DMS153 (cell line): ENCODE measurements around the gene PHOSPHO1.
"Not testable (repeated sequence)": the region's sequence is repeated elsewhere in the genome, so short reads cannot be mapped to it uniquely, and the experiment has no call there.

Experiments
- DNase-seq: peaks from one replicate; lab custom pipeline; 2025; lab: John Stamatoyannopoulos, UW

PHOSPHO1 gene, protein sequence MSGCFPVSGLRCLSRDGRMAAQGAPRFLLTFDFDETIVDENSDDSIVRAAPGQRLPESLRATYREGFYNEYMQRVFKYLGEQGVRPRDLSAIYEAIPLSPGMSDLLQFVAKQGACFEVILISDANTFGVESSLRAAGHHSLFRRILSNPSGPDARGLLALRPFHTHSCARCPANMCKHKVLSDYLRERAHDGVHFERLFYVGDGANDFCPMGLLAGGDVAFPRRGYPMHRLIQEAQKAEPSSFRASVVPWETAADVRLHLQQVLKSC

GRCh38 chr17:49230636-49231562 is at the start of gene PHOSPHO1:
Gene PHOSPHO1 (minus strand): TSS chr17:49230787. CDS start chr17:49226691, 4,096 bp downstream.
- peak; percentile 28 for DNase-seq

GRCh38 chr17:49280061-49280460 is 49.5 kb upstream of the PHOSPHO1 start:
- DNase-seq = no peak

- DNase-seq = not testable (repeated sequence)
These were observed 48.9 kb upstream of the PHOSPHO1 start for GRCh38 chr17:49279263-49280015.

DNA sequence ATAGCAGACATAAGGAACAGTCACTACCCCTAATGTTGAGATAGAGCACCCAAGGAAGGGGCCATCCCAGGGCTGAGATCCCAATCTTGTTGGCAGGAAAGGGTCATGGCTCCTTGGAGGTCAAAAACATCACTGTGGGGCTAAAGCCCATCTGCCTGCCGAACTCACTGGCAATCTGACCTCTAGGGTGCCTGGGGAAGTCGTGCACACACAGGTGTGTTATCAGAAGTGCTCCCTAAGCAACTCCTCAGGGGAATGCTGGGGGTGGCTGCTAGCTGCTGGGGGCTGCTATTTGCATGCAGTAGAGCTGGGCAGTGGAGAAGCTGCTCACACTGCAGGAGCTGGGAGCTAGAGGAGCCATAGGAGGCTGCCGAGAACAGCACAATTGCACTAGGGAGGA is 47.5 kb upstream of the PHOSPHO1 start:
- DNase-seq = no peak

- DNase-seq = no peak
These were observed 47.1 kb upstream of the PHOSPHO1 start for GRCh38 chr17:49277638-49278037.

GRCh38 chr17:49275981-49276380 is 45.4 kb upstream of the PHOSPHO1 start:
- DNase-seq = not testable (repeated sequence)

DNA sequence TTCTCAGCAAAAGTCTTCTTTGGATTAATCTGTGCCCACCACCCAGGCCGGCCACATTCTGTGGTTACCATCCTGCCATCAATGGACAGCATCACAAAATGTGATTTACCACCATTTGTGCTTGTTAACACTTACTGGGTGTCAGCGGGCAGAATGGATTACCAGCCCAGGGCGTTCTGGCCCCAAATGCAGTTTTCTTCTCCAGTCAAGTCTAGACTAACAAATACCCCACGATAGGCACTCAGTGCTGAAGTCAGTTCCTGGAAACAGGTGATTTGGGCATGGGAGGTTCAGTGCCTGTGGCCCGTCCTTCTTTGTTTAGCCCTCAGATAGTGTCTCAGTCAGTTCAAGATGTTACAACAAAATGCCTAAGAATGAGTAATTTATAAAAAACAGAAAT is 38.8 kb upstream of the PHOSPHO1 start:
- DNase-seq = no peak

DNA sequence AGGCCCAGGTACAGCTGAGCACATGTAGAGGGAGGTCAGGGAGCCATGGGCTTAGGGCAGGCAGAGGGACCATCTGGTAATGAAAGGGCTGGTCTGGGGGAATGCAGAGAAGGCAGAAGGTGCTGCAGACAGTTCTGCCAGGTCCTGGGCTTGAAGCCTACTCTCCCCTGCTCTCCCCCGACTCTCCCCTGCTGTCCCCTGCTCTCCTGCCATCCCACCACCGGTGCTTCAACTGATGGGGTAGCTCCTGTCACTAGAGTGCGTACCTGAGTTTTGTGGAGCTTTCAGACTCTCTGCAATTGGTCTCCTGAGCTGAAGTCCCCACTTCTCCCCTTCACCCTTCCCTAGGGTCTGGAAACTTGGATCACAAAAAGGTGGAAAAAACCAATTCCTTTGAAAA is 37.3 kb upstream of the PHOSPHO1 start:
- no peak for DNase-seq

- DNase-seq = no peak
These were observed 35.6 kb upstream of the PHOSPHO1 start for GRCh38 chr17:49266233-49266632.

DNA sequence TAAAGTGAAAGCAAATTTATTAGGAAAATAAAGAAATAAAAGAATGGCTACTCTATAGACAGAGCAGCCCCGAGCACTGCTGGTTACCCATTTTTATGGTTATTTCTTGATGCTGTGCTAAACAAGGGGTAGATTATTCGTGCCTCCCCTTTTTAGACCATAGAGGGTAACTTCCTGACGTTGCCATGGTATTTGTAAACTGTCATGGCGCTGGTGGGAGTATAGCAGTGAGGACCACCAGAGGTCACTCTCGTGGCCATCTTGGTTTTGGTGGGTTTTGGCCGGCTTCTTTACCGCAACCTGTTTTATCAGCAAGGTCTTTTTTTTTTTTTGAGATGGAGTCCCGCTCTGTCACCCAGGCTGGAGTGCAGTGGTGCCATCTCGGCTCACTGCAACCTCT is 31.0 kb upstream of the PHOSPHO1 start:
- DNase-seq = not testable (repeated sequence)

- no peak for DNase-seq
These were observed 30.3 kb upstream of the PHOSPHO1 start for GRCh38 chr17:49260817-49261291.

GRCh38 chr17:49260011-49260816 is 29.6 kb upstream of the PHOSPHO1 start:
- peak; percentile 2 for DNase-seq

DNA sequence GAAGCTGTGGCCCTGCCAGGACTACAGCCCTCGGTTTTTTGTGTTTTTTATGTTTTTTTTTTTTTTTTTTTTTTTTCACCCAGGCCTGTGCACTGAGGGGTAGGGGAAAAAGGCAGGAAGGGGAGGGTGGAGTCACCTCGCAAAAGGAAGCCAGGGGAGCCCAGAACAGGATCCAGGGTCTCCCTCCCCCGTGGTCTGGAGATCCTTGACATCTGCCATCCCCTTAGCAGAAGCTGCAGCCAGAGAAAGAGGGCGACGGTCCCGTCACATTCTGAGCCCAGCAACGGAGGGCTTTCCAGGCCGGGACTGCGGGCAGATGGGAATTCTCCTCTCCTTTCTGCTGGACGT is 29.1 kb upstream of the PHOSPHO1 start:
- DNase-seq = no peak

DNA sequence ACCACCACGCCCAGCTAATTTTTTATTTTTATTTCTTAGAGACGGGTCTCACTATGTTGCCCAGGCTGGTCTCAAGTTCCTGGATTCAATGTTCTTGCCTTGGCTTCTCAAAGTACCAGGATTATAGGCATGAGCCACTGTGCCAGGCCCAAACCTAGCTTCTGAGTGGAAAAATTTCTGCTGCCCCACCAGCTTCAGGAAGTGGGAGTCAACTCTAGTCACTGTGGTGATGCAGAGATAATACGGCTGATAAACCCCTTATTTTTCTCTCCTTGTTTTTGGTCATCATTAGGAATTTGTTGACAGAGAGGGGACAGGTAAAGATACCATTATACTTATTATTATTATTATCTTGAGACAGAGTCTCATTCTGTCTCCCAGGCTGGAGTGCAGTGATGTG is 27.8 kb upstream of the PHOSPHO1 start:
- DNase-seq = no peak

GRCh38 chr17:49255125-49255524 is 24.5 kb upstream of the PHOSPHO1 start:
- DNase-seq = no peak

DNA sequence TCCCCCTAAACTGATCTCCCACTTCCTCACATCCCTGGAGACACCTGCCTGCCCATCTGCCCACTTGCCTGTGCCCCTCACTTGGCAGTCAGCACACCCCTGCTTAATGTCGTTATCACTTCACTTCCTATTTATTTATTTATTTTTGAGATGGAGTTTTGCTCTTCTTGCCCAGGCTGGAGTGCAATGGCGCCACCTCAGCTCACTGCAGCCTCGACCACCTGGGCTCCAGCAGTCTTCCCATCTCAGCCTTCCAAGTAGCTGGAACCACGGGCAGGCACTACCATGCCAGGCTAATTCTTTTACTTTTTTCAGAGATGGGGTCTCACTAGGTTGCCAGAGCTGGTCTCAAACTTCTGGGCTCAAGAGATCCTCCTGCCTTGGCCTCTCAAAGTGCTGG is 23.5 kb upstream of the PHOSPHO1 start:
- DNase-seq = no peak

- DNase-seq = no peak
These were observed 21.6 kb upstream of the PHOSPHO1 start for GRCh38 chr17:49252148-49252695.

GRCh38 chr17:49249890-49250522 is 19.4 kb upstream of the PHOSPHO1 start:
- DNase-seq = no peak

DNA sequence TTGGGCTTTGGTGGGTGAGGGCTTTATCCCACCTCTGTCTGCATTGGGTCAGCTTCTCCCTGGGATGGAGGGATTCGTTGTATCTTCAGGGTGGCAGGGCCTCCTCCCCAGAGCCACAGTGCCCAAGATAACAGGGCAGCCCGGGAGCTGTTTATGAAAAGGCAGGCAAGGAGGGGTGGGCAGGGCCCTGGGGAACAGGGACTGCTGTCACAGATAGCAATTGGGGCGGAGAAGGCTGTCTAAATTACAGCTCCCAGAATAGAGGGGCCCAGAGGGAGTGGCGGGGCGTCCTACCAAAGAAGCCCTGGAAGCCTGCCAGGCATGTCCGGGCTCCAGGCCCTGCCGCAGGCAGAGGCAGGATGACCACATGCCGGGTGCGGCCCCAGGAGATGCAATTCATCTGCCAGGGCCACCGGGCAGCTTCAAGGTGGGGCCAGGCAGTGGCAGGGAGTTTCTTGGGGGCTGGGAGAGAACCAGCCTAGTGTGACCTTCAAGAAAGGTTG is 18.8 kb upstream of the PHOSPHO1 start:
- no peak for DNase-seq

GRCh38 chr17:49247944-49248343 is 17.4 kb upstream of the PHOSPHO1 start:
- no peak for DNase-seq

DNA sequence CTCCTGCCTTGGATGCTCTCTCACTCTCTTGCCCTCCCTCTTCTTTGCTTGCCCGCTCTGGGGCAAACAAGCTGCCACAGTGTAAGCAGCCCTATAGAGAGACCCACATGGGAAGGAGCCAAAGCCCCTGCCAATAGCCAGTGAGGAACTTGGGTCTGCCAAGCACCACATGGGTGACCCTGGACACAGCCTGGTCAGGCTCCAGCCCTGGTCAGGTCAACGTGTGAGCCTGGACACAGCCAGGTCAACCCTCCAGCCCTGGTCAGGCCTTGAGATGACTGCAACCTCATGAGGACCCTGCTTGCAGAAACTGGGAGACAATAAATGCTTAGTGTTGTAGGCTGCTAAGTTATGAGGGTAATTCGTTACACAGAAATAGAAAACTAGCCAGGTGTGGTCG is 14.3 kb upstream of the PHOSPHO1 start:
- no peak for DNase-seq
